Naive B cell (primary cell): ENCODE measurements around the gene UBXN11. TPM values are rescaled to one million over a fixed set of nuclear protein-coding genes. Genes with fewer than 3 reads are reported as not detected.

Source experiments
- ATAC-seq, 2 donors: fragments of 150-1000 bp; cut with Tn5 transposase; 2 replicates each; pipeline ENCODE4 v1.10.0; 2021; ENCODE audit warnings: low read depth in 2 of 2, mild to moderate bottlenecking in 2 of 2, moderate library complexity in 2 of 2
- DNase-seq: peaks from one replicate; pipeline ENCODE4 v3.0.0; 2022
- H3K27ac Mint-ChIP-seq, 6 donors: one replicate each; pipeline ENCODE4 v1.8.0; 2020 to 2022; ENCODE audit warnings: mild to moderate bottlenecking in 6 of 6, mixed read lengths in 6 of 6, moderate library complexity in 5 of 6, inconsistent platforms in 2 of 6
- H3K27me3 Mint-ChIP-seq, 3 donors: one replicate each; pipeline ENCODE4 v1.8.0; 2021 to 2022; ENCODE audit warnings: mixed read lengths in 3 of 3, mild to moderate bottlenecking in 1 of 3
- H3K36me3 Mint-ChIP-seq, 2 donors: one replicate each; pipeline ENCODE4 v1.8.0; 2020 to 2022; ENCODE audit warnings: mixed read lengths in 2 of 2, inconsistent platforms in 1 of 2, mild to moderate bottlenecking in 1 of 2
- H3K4me1 Mint-ChIP-seq, 3 donors: one replicate each; pipeline ENCODE4 v1.8.0; 2020 to 2022; ENCODE audit warnings: mixed read lengths in 3 of 3, inconsistent platforms in 1 of 3, mild to moderate bottlenecking in 1 of 3, moderate library complexity in 1 of 3
- H3K4me3 Mint-ChIP-seq, 8 donors: one replicate each; pipeline ENCODE4 v1.8.0; 2020 to 2022; ENCODE audit warnings: mild to moderate bottlenecking in 8 of 8, mixed read lengths in 8 of 8, moderate library complexity in 8 of 8, inconsistent platforms in 2 of 8
- H3K9me3 Mint-ChIP-seq, 7 donors: one replicate each; pipeline ENCODE4 v1.8.0; 2020 to 2022; ENCODE audit warnings: mixed read lengths in 7 of 7, mild to moderate bottlenecking in 5 of 7, inconsistent platforms in 2 of 7, moderate library complexity in 1 of 7
- polyA plus RNA-seq, 6 donors: library from polyadenylated mRNA; unstranded; fragments of 300-500 nt; fragmentation: Illumina TruSeq; gene quantifications; one replicate each; pipeline ENCODE4 v1.2.3, GENCODE V29; 2021; ENCODE audit warnings: low read depth in 6 of 6

UBXN11 gene
- 10 to 100 TPM in 2 of 6 donors, 1 to 10 TPM in 4; 4.3 to 15.7 (median 6.9) TPM for polyA plus RNA-seq

- Mint-ChIP-seq H3K27ac (peak within 1 kb of the TSS; percentile 95 to 99 (median 98)), H3K4me1 (peaks cover 14 to 32% (median 22%) of the 10 kb centered on the region in 3 donors)
- ATAC-seq, result peak; percentile 100
These were observed at the start of gene UBXN11 for GRCh38 chr1:26306290-26307229. UBXN11 (minus strand) TSS chr1:26306636; CDS start chr1:26302883, 3,753 bp downstream.

GRCh38 chr1:26356106-26356505, 49.7 kb upstream of the UBXN11 start:
- Mint-ChIP-seq H3K27me3 (peaks cover 9 to 52% (median 46%) of the 10 kb centered on the region in 3 donors), H3K4me1 (peaks cover 13 to 19% (median 16%) of the 10 kb centered on the region in 3 donors), H3K27ac (peak overlapping the region in 1 of 6 donors; percentile 66), H3K4me3 (no peak overlapping the region), H3K36me3 (no peaks in the 10 kb centered on the region), H3K9me3 (peaks cover 0 to 1% (median 0%) of the 10 kb centered on the region in 7 donors)
- ATAC-seq (no peak), DNase-seq (no peak)

More at GRCh38 chr1:26306290-26307229, at the start of gene UBXN11:
- H3K4me3 Mint-ChIP-seq, result peak within 1 kb of the TSS; percentile 93 to 99 (median 98)
- H3K36me3 Mint-ChIP-seq, result no peaks in the 10 kb centered on the region
- peak; percentile 93 for DNase-seq
- H3K9me3 Mint-ChIP-seq, result no peaks in the 10 kb centered on the region
- H3K27me3 Mint-ChIP-seq, result no peaks in the 10 kb centered on the region

- no peaks in the 10 kb centered on the region for H3K36me3 Mint-ChIP-seq
- peaks cover 3 to 7% (median 5%) of the 10 kb centered on the region in 3 donors for H3K4me1 Mint-ChIP-seq
- H3K9me3 Mint-ChIP-seq, result no peaks in the 10 kb centered on the region
- H3K27me3 Mint-ChIP-seq, result peaks cover 4 to 43% (median 34%) of the 10 kb centered on the region in 3 donors
- DNase-seq, result no peak
- no peak overlapping the region for H3K27ac Mint-ChIP-seq
- no peak for ATAC-seq
- no peak overlapping the region for H3K4me3 Mint-ChIP-seq
These were observed 48.5 kb upstream of the UBXN11 start for GRCh38 chr1:26354972-26355371.

GRCh38 chr1:26353976-26354820, 47.8 kb upstream of the UBXN11 start, which contains the start of gene CRYBG2:
CRYBG2 (minus strand) TSS chr1:26354130; CDS start chr1:26346657, 7,473 bp downstream.
- ATAC-seq (no peak), DNase-seq (no peak)
- H3K4me3 Mint-ChIP-seq, result no peak within 1 kb of the TSS
- H3K36me3 Mint-ChIP-seq, result no peaks in the 10 kb centered on the region
- H3K4me1 Mint-ChIP-seq, result no peaks in the 10 kb centered on the region
- peak within 1 kb of the TSS in 1 of 6 donors; percentile 15 for H3K27ac Mint-ChIP-seq
- H3K9me3 Mint-ChIP-seq, result no peaks in the 10 kb centered on the region
- H3K27me3 Mint-ChIP-seq, result peaks cover 4 to 35% (median 27%) of the 10 kb centered on the region in 3 donors

- no peaks in the 10 kb centered on the region for H3K36me3 Mint-ChIP-seq
- peaks cover 4 to 29% (median 20%) of the 10 kb centered on the region in 3 donors for H3K27me3 Mint-ChIP-seq
- H3K9me3 Mint-ChIP-seq, result no peaks in the 10 kb centered on the region
- no peak overlapping the region for H3K4me3 Mint-ChIP-seq
- no peak overlapping the region for H3K27ac Mint-ChIP-seq
- no peaks in the 10 kb centered on the region for H3K4me1 Mint-ChIP-seq
- no peak for ATAC-seq
- no peak for DNase-seq
These were observed 46.9 kb upstream of the UBXN11 start for GRCh38 chr1:26353210-26353859.

- Mint-ChIP-seq H3K4me1 (no peaks in the 10 kb centered on the region), H3K4me3 (no peak overlapping the region), H3K27me3 (peaks cover 4 to 22% (median 20%) of the 10 kb centered on the region in 3 donors), H3K9me3 (no peaks in the 10 kb centered on the region), H3K27ac (peak overlapping the region in 1 of 6 donors; percentile 0), H3K36me3 (no peaks in the 10 kb centered on the region)
- DNase-seq (no peak), ATAC-seq (no peak)
These were observed 45.9 kb upstream of the UBXN11 start for GRCh38 chr1:26352338-26352679.

GRCh38 chr1:26351590-26352337, 45.3 kb upstream of the UBXN11 start:
- Mint-ChIP-seq H3K27me3 (peaks cover 4 to 22% (median 20%) of the 10 kb centered on the region in 3 donors), H3K27ac (peak overlapping the region in 1 of 6 donors; percentile 0), H3K4me1 (no peaks in the 10 kb centered on the region), H3K4me3 (no peak overlapping the region), H3K36me3 (no peaks in the 10 kb centered on the region), H3K9me3 (peaks cover 0 to under 1% (median 0%) of the 10 kb centered on the region in 7 donors)
- ATAC-seq (no peak), DNase-seq (no peak)

- peak overlapping the region in 1 of 6 donors; percentile 60 for H3K27ac Mint-ChIP-seq
- peaks cover 0 to 4% (median 0%) of the 10 kb centered on the region in 3 donors for H3K4me1 Mint-ChIP-seq
- H3K27me3 Mint-ChIP-seq, result peaks cover 4 to 20% (median 17%) of the 10 kb centered on the region in 3 donors
- ATAC-seq, result no peak
- H3K36me3 Mint-ChIP-seq, result no peaks in the 10 kb centered on the region
- no peak for DNase-seq
- H3K4me3 Mint-ChIP-seq, result peak overlapping the region in 1 of 8 donors; percentile 78
- H3K9me3 Mint-ChIP-seq, result peaks cover 0 to 2% (median 0%) of the 10 kb centered on the region in 7 donors
These were observed 44.5 kb upstream of the UBXN11 start for GRCh38 chr1:26350701-26351589.

GRCh38 chr1:26350343-26350700, 43.9 kb upstream of the UBXN11 start:
- H3K27me3 Mint-ChIP-seq, result peaks cover 4 to 16% (median 13%) of the 10 kb centered on the region in 3 donors
- peaks cover 0 to 2% (median 0%) of the 10 kb centered on the region in 7 donors for H3K9me3 Mint-ChIP-seq
- H3K4me1 Mint-ChIP-seq, result peaks cover 0 to 4% (median 0%) of the 10 kb centered on the region in 3 donors
- no peaks in the 10 kb centered on the region for H3K36me3 Mint-ChIP-seq
- no peak overlapping the region for H3K4me3 Mint-ChIP-seq
- ATAC-seq, result no peak
- no peak for DNase-seq
- H3K27ac Mint-ChIP-seq, result peak overlapping the region in 1 of 6 donors; percentile 60

- no peak for ATAC-seq
- no peak overlapping the region for H3K4me3 Mint-ChIP-seq
- no peaks in the 10 kb centered on the region for H3K36me3 Mint-ChIP-seq
- DNase-seq, result no peak
- peaks cover 4 to 16% (median 13%) of the 10 kb centered on the region in 3 donors for H3K27me3 Mint-ChIP-seq
- H3K4me1 Mint-ChIP-seq, result peaks cover 0 to 4% (median 0%) of the 10 kb centered on the region in 3 donors
- H3K27ac Mint-ChIP-seq, result no peak overlapping the region
- H3K9me3 Mint-ChIP-seq, result peaks cover 0 to 2% (median 0%) of the 10 kb centered on the region in 7 donors
These were observed 43.4 kb upstream of the UBXN11 start for GRCh38 chr1:26349877-26350244.

GRCh38 chr1:26349188-26349876, 42.9 kb upstream of the UBXN11 start:
- Mint-ChIP-seq H3K36me3 (no peaks in the 10 kb centered on the region), H3K27ac (no peak overlapping the region), H3K4me1 (peaks cover 0 to 4% (median 0%) of the 10 kb centered on the region in 3 donors), H3K9me3 (peaks cover 0 to 2% (median 0%) of the 10 kb centered on the region in 7 donors), H3K4me3 (no peak overlapping the region), H3K27me3 (peaks cover 4 to 16% (median 13%) of the 10 kb centered on the region in 3 donors)
- DNase-seq (no peak), ATAC-seq (no peak)
